ENCODE data around the gene SLC26A9.
"Not testable (repeated sequence)": the region's sequence is repeated elsewhere in the genome, so short reads cannot be mapped to it uniquely, and the experiment has no call there.

Gene SLC26A9

GRCh38 chr1:205916541-205916940 lies 26.7 kb downstream of the SLC26A9 start:
- no peak for TF ChIP-seq CTCF (conservative IDR thresholded peaks at IDR 0.05; ENCODE audit: control insufficient read depth, insufficient read depth, low read depth, low read length)
- peak; percentile 41 for DNase-seq (ENCODE audit: low read depth)
- no peak overlapping the region for H3K4me3 ChIP-seq (ENCODE audit: control insufficient read depth, low read depth, low read length)

- H3K4me3 ChIP-seq (ENCODE audit: control insufficient read depth, low read depth, low read length), result no peak overlapping the region
- DNase-seq (ENCODE audit: low read depth), result no peak
- no peak for TF ChIP-seq CTCF (conservative IDR thresholded peaks at IDR 0.05; ENCODE audit: control insufficient read depth, insufficient read depth, low read depth, low read length)
These were observed 27.8 kb downstream of the SLC26A9 start for GRCh38 chr1:205915354-205915990.

- TF ChIP-seq CTCF (conservative IDR thresholded peaks at IDR 0.05; ENCODE audit: control insufficient read depth, insufficient read depth, low read depth, low read length), result no peak
- no peak for DNase-seq (ENCODE audit: low read depth)
- H3K4me3 ChIP-seq (ENCODE audit: control insufficient read depth, low read depth, low read length), result no peak overlapping the region
These were observed 28.5 kb downstream of the SLC26A9 start for GRCh38 chr1:205914730-205915129.

GRCh38 chr1:205914155-205914507 lies 29.1 kb downstream of the SLC26A9 start:
- TF ChIP-seq CTCF (conservative IDR thresholded peaks at IDR 0.05; ENCODE audit: control insufficient read depth, insufficient read depth, low read depth, low read length), result no peak

GRCh38 chr1:205913451-205914154 lies 29.7 kb downstream of the SLC26A9 start:
- peak; percentile 11 for DNase-seq (ENCODE audit: low read depth)
- H3K4me3 ChIP-seq (ENCODE audit: control insufficient read depth, low read depth, low read length), result no peak overlapping the region
- no peak for TF ChIP-seq CTCF (conservative IDR thresholded peaks at IDR 0.05; ENCODE audit: control insufficient read depth, insufficient read depth, low read depth, low read length)

More at GRCh38 chr1:205914155-205914507, 29.1 kb downstream of the SLC26A9 start:
- no peak for DNase-seq (ENCODE audit: low read depth)
- no peak overlapping the region for H3K4me3 ChIP-seq (ENCODE audit: control insufficient read depth, low read depth, low read length)

GRCh38 chr1:205907794-205908193 lies 35.5 kb downstream of the SLC26A9 start:
- no peak overlapping the region for H3K4me3 ChIP-seq (ENCODE audit: control insufficient read depth, low read depth, low read length)
- TF ChIP-seq CTCF (conservative IDR thresholded peaks at IDR 0.05; ENCODE audit: control insufficient read depth, insufficient read depth, low read depth, low read length), result peak; percentile 63
- peak; percentile 23 for DNase-seq (ENCODE audit: low read depth)

- H3K4me3 ChIP-seq (ENCODE audit: control insufficient read depth, low read depth, low read length); DNase-seq (ENCODE audit: low read depth): not testable (repeated sequence)
These were observed 38.2 kb downstream of the SLC26A9 start for GRCh38 chr1:205905095-205905494.

Measured in fibroblast of mammary gland (primary cell).